AG09319 (cell line): Measurements from ENCODE around the gene DOK5.
"Not testable (repeated sequence)": the region's sequence is repeated elsewhere in the genome, so short reads cannot be mapped to it uniquely, and the experiment has no call there.

ENCODE experiments used
- DNase-seq: peaks from one replicate; pipeline ENCODE4 v3.0.0-alpha.2; 2010; ENCODE audit warnings: low read depth; ENCODE audit errors: extremely low read depth
- CTCF ChIP-seq: IDR thresholded peaks from 2 replicates; pipeline ENCODE4 v1.5.1; 2011; ENCODE audit warnings: low read depth, mild to moderate bottlenecking, inconsistent platforms, low read length, moderate library complexity

DOK5 gene

DNA sequence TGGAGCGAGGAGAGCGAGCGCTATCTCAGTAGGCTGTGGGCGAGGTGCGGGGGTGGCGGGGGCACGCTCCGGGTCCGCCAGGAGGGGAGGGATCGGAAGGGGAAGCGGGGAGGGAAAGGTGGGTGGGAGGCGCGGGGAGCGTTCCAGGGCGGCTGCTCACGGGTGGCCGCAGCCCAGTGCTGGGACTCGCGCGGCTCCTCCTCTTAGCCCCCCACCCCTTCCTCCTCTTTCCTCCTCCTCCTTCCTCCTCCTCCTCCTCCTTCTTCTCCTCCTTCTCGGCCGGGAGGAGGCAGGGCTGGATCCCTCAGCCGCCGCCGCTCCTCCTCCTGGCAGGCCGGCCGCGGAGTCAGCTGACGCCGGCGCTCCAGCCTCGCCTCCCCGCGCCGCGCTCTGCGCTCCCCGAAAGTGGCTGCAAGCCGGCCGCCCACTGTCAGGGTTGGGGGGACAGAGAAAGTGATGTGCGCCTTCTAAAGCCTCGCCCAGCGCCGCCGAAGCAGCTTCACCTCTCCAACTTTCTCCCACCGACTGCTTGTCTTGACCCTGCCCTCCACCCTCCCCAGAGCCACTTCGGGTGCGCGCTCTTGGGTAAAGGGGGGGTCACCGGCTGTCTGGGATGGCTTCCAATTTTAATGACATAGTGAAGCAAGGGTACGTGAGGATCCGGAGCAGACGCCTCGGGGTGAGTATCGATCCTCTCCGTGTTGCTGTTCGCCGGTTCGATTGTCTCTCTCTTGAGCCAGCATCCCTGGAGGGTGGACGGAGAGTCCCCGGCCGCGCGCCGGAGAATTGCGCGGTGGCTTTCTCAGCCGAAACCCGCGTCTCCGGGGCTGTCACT lies at the start of gene DOK5:
Gene DOK5 (plus strand): TSS at position 260 of the 835 bp plus-strand sequence. CDS start 354 bp downstream, at position 614.
- no peak for TF ChIP-seq CTCF
- peak; percentile 8 for DNase-seq

GRCh38 chr20:54429364-54429763 lies 46.0 kb upstream of the DOK5 start:
- no peak for DNase-seq
- TF ChIP-seq CTCF, result no peak

DNA sequence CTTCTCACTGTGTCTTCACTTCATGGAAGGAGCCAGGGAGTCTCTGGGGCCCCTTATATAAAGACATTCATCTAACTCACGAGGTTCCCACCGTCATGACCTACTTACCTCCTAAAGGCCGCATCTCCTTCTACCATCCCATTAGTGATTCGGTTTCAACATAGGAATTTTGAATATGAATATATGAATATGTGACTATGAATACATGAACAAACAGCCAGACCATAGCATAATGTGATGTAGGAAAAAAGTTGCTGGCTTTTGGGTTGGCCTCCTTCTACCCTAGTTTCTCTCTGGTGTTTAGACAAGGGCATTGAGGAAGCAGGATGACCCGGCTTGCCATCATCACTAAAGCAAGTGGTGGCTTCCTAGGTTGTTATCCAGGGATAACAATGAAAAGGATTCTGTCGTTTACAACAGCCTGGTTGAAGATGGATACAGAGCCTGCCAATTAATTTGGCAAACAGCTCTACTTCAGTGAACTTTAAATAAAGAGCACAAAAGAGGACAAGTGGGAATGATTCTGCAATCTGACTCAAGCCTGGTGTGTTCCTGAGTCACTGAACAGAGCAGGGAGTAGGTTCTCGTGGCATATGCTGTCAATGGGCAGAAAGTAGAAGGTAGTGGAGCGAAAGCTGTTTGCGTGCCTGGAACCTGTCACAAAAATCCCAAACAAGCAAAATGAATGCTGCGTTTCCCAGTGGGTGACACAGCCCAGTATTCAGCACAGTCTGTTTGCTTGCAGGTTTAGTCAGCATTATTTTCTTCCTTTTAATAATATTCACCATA lies 44.0 kb upstream of the DOK5 start:
- DNase-seq, result no peak
- no peak for TF ChIP-seq CTCF

GRCh38 chr20:54432966-54433365 lies 42.4 kb upstream of the DOK5 start:
- no peak for TF ChIP-seq CTCF
- DNase-seq, result no peak

GRCh38 chr20:54433636-54434035 lies 41.8 kb upstream of the DOK5 start:
- no peak for DNase-seq
- no peak for TF ChIP-seq CTCF

- TF ChIP-seq CTCF, result no peak
- DNase-seq, result no peak
Measured at GRCh38 chr20:54434196-54434595, 41.2 kb upstream of the DOK5 start.

DNA sequence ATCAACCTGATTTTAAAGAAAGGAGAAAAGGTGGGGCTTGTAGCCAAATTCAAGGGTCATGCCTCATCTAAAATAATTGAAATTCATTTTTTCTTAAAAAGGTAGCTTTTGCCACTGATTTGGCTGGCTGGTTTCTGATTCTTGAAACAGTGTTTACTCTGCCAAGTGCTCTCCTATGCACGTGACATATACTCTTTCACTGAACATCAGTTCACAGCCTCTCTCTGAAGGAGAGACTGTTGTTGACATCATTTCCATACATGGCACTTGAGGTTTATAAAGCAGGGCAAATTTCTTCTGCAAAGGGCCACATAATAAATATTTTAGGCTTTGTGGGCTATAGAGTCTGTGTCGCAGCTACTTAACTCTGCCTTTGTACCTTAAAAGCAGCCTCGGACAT lies 40.4 kb upstream of the DOK5 start:
- no peak for DNase-seq
- no peak for TF ChIP-seq CTCF

DNA sequence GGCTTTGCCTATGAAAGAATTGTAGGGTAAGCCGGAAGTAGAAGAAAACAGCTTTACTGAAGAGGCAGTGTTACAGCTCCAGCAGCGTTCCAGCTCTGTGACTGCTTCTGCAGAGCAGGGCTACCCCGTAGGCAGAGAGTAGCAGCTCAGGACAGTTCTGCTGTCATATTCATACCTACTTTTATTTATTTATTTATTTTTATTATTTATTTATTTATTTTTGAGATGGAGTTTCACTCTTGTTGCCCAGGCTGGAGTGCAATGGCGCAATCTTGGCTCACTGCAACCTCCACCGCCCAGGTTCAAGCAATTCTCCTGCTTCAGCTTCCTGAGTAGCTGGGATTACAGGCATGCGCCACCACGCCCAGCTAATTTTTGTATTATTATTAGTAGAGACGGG lies 39.0 kb upstream of the DOK5 start:
- not testable (repeated sequence) for DNase-seq
